ENCODE results near the gene ADGRE2.
A peak's percentile ranks its signal among the peaks of the same experiment; 100 is the strongest.

The ADGRE2 gene

GRCh38 chr19:14731200-14731599 is 47.2 kb downstream of the ADGRE2 start:
- DNase-seq = no peak

GRCh38 chr19:14728595-14728994 is 49.8 kb downstream of the ADGRE2 start:
- DNase-seq = no peak

GRCh38 chr19:14722127-14722526 is 56.2 kb downstream of the ADGRE2 start:
- no peak for DNase-seq

DNA sequence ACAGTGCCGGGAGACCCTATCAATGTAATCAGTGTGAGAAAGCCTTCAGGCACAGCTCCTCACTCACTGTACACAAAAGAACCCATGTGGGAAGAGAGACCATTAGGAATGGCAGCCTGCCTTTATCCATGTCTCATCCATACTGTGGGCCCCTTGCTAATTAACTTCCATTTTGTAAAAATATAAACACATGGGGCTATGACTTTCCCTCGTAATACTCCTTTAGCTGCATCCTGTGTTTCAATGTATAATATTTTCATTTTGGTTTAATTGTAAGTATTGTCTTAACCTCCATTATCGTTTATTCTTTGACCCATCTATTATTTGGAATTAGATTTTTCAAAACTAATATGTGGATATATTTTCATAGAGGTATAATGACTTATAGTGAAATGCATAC is 59.2 kb downstream of the ADGRE2 start:
- DNase-seq = no peak

DNA sequence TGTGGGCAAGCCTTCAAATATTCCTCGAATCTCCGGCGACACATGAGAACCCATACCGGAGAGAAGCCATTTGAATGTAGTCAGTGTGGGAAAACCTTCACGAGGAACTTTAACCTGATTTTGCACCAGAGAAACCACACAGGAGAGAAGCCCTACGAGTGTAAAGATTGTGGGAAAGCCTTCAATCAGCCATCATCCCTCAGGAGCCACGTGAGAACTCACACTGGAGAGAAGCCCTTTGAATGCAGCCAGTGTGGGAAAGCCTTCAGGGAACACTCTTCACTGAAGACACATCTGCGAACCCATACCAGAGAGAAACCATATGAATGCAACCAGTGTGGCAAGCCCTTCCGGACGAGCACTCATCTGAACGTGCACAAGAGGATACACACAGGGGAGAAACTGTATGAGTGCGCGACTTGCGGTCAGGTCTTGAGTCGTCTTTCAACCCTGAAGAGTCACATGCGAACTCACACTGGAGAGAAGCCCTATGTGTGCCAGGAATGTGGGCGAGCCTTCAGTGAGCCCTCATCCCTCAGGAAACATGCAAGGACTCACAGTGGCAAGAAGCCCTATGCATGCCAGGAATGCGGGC is 59.7 kb downstream of the ADGRE2 start:
- DNase-seq = no peak

- DNase-seq = no peak
These were observed 62.5 kb downstream of the ADGRE2 start for GRCh38 chr19:14715841-14716240.

- DNase-seq = no peak
These were observed 73.9 kb downstream of the ADGRE2 start for GRCh38 chr19:14704450-14704849.

DNA sequence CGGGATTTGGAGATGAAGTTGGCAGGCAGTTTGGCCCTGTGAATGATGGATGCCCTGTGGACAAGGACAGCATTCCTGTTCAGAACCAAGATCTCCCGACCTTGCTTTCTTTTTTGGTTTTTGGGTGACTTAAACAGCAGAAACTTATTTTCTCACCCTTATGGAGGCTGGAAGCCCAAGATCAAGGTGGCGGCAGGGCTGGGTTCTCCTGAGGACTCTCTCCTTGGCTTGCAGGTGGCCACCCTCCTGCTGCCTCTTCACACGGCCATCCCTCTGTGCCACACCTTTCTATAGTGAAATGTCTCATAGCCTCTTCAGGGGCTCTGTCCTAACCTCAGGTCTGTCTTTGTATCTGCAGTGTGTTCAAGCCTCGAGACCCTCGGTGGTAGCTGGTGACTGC is 74.5 kb downstream of the ADGRE2 start:
- no peak for DNase-seq

DNA sequence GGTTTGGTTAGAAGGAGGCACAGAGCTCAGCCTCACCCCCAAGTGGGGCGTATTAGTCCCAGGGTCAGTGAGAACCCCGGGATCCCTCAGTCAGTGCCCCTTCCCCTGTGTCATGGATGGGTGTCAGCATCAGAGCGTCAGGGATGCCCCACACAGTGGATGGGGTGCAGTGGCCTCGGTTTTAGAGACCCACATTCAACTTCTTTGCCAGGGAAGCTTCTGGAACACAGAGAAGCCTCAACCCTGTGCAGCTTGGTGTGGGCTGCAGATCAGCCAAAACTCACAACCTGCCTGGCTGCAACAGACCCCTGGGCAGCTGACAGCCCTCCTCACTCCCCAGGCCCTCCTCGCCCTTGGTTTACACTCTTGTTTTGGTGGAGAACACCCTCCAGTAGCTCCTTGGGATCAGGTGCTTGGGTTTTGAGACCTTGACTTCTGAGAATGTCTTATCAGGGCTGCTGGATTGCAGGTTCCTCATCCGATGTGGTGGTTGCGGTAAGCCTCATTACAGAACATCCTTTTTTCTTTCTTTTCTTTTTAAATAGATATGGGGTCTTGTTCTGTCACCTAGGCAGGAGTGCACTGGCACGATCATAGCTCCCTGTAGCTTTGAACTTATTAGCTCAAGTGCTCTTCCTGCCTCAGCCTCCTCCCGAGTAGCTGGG is 77.5 kb downstream of the ADGRE2 start:
- DNase-seq = no peak

DNA sequence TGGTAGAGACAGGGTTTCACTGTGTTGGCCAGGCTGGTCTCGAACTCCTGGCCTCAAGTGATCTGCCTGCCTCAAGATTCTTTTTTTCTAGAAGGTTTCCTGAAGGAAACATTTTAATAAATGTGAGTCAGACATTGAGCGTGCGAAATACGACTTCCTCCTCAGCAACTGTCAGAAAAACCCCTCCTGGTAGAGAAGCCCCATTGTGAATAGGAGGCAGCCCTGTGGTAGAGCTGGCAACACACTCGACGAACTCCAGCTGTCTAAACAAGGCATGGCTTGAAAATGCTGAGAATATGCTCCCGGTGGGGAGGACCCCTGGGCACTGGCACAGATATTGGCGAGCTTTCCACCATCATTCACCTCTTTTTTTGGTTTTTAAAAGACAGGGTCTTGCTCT is 78.7 kb downstream of the ADGRE2 start:
- no peak for DNase-seq

DNA sequence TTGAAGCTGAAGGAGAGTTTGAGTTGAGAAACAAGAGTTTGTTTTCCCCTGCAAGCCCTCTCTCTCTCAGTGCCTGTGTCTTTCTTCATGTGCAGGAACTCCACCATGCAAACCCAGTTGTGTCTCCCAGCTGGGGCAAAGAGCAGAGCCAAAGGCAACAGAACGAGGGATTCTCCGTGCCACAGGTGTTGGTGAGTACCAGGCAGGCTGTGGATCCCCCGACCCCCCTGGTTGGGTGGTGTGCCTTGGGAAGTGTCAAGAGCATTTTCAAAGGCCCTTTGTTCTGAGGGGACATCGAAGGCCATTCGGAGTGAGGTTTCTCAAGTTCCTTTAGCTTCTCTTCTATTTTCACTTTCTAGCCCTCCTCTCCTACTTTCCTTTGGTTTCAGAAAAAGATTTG is 82.9 kb downstream of the ADGRE2 start:
- no peak for DNase-seq

GRCh38 chr19:14694641-14695266 is 83.6 kb downstream of the ADGRE2 start:
- no peak for DNase-seq

GRCh38 chr19:14689598-14690503 is 88.5 kb downstream of the ADGRE2 start, which contains the start of gene ZNF333:
TSS of gene ZNF333 (plus strand) at chr19:14690048. CDS start at chr19:14693492, 3,444 bp downstream.
- DNase-seq = peak; percentile 42

DNA sequence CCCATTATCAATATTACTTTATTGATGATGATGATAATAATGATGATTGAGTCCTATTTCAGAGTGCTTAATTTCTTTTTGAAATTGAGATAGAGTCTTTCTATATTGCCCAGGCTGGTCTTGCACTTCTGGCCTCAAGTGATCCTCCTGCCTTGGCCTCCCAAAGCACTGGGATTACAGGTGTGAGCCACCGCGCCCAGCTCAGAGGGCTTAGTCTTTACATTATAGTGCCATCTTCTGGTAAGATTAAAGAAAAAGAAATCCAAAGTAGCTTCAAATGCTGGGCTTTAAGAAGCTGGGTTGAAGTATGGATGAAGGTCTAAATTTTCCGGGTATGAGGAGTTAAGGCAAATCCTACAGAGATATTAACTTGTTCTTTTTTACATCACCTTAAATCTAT is 91.9 kb downstream of the ADGRE2 start:
- DNase-seq = no peak

DNA sequence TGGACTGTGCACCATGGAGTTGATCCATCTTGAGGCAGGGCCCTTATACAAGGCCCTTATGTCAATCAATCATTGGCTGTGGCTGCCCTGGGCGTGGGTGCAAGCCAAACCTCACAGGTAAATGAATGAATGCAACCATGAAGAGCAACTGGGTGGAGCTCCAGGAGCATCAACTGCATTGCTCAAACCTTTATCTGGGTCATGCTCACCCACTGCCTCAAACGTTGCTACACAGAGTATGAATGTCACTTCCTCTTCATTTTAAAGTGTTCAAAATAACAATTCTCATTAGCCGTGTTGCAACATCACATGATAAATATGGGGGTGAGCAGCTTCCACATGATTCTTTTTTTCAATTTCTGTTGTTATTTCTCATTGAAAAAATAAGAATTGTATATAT is 94.9 kb downstream of the ADGRE2 start:
- DNase-seq = no peak
